GM21723 (cell line): Measurements from ENCODE around the gene DMXL2.
"Not testable (repeated sequence)": the region's sequence is repeated elsewhere in the genome, so short reads cannot be mapped to it uniquely, and the experiment has no call there.

Source experiments
- ATAC-seq: cut with Tn5 transposase; IDR thresholded peaks from one replicate; pipeline ENCODE4 v1.9.1; 2021; ENCODE audit warnings: mild to moderate bottlenecking, moderate library complexity; ENCODE audit not compliant: unreplicated experiment

Gene DMXL2

DNA sequence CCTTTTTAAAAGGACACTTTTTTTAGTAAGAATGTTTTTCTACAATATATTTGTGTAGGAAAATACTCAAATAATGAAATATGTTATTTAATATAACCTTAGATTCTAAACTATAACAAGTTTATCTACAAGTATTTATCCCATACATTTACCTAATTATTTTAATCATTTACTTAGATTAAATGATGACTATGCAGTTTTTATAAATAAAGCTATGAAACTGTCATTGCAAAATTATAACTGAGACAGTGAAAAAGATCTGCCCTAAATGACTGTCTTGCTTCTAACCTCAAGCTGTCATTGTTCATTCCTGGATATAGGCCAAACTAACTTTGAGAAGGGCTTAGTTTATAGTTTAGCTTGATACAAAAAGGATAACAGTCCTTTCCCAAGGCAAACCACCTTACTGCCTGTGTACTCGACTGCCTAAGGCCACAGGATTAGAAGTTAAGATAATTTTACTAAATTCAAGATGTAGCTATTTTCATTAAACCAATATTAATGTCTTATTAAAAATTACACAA, 197.0 kb downstream of the DMXL2 start:
- no peak for ATAC-seq

DNA sequence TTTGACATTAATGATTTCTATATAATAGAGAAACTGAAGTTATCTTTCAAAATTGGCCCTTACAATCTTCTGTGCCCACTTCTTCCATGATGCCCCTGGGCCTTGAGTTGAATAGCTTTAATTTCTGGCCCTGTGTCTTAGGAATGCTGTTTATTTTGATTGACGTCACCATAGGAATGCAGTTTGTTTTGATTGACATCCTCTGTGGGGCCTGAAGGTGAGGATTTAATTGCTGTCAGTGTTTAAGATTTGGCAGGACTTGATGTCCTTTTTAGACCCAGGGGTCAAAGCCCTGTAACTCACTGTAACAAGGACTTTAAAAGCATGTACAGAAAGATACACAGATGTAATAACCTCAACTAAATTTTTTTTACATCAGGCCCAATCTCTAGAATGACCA, 197.8 kb downstream of the DMXL2 start:
- ATAC-seq: no peak

GRCh38 chr15:51423040-51423439, 199.5 kb downstream of the DMXL2 start:
- ATAC-seq: not testable (repeated sequence)

DNA sequence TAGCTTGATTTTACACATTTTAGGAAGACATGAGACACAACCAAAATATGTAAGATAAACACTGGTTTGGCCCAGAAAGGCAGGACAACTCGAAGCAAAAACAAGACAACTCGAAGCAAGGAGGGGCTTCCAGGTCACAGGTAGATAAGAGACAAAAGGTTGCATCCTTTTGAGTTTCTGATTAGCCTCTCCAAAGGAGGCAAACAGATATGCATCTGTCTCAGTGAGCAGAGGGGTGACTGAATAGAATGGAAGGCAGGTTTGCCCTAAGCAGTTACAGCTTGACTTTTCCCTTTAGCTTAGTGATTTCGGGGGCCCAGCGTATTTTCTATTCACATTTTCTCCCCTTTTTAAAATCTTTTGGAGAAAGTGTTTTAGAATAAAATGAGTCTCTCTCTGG, 206.4 kb downstream of the DMXL2 start:
- no peak for ATAC-seq

- no peak for ATAC-seq
Measured at GRCh38 chr15:51414256-51414860, 208.2 kb downstream of the DMXL2 start.

- ATAC-seq: no peak
Measured at GRCh38 chr15:51405693-51406523, 216.7 kb downstream of the DMXL2 start.

DNA sequence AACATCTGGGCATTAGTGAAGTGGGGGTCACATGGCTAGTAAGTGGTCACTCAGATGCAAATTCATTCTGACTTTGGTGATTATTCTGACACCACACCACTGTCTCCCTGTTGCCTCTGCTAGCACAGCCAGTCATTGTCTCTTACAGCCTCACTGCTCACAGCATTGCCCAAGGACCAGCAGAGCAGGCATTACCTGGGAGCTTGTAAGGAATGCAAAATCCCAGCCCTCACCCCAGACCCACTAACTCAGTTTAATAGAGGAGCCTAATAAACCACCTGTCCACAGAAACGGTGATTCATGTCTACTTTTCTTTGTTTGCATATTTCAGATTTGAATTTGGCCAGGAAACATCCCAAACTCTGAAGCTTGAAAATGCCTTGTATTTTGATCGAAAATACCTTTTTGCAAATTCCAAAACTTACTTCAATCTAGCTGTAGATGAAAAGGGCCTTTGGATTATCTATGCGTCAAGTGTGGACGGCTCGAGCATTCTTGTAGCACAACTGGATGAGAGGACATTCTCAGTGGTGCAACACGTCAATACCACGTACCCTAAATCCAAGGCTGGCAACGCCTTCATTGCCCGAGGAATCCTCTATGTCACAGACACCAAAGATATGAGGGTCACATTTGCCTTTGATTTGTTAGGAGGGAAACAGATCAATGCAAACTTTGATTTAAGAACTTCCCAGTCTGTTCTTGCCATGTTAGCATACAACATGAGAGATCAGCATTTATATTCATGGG, 218.4 kb downstream of the DMXL2 start:
- no peak for ATAC-seq

DNA sequence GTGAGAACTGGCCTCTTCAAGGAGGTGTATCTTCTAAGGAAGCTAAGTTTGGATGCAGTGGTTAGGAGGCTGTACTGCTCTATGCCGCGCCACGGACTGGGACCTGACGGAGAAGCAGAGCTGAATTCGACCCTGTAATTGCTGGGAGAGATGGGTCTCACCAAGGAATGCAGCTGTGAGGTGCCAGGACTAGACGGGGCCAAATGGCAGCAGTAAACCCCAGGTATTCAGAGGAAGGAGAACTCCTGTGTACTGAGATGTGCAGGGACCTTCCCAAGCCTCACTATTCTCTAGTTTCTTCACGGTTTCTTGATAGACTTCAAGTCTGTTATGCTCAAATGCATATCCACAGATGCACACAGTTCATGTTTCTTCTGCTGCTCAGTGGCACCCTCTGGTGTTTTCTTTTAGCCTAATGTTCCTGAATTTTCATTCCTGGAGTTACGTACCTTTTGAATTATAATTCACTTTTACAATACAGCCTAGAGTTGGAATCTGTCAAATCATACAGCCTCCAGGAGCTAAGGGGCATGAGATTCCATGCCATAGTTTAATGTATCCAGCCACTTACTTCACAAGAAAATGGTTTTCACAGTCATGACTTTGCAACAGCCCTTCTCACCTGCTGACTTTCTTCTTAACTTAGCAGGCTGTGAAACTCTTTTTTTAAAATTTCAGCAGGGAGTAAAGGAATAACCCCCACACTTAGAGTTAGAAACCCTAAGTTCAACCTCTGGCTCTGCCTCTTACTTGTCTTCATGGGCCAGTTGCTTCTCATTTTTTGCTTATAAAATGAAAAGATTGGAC, 219.3 kb downstream of the DMXL2 start:
- no peak for ATAC-seq

GRCh38 chr15:51401872-51402517, 220.6 kb downstream of the DMXL2 start:
- ATAC-seq: no peak

GRCh38 chr15:51401051-51401780, 221.4 kb downstream of the DMXL2 start:
- no peak for ATAC-seq

DNA sequence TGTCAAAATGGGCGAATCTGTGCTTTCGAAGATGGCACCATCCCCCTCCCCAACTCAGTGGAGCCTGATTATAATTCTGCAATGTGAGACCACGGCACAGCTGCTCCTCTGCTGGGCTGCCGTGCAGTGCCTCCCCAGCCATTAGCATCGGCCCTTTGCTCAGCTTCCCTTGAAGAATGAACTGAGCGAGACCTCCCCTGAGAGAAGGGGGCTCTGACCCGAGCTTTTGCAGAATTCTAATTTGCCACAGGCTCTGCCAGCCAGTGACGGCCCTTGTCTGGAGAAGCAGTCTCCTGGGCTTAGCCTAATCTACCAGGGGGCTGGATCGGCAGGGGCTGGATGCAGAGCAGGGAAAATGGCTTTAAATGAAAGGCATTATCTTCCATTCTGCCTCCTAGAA, 223.9 kb downstream of the DMXL2 start:
- ATAC-seq: no peak
